ENCODE data around the gene UBC. TPM values are rescaled to one million over a fixed set of nuclear protein-coding genes. Genes with fewer than 3 reads are reported as not detected.
"Not testable (repeated sequence)": the region's sequence is repeated elsewhere in the genome, so short reads cannot be mapped to it uniquely, and the experiment has no call there.

UBC gene
- polyA plus RNA-seq, 3 donors = 850 to 1,219 (median 1,080) TPM

GRCh38 chr12:124900345-124900795, 14.1 kb downstream of the UBC start:
- not testable (repeated sequence) for DNase-seq

GRCh38 chr12:124898923-124899294, 15.5 kb downstream of the UBC start:
- no peak for DNase-seq

- DNase-seq = no peak
Measured at GRCh38 chr12:124898200-124898922, 16.1 kb downstream of the UBC start.

GRCh38 chr12:124896461-124896860, 18.0 kb downstream of the UBC start:
- no peak for DNase-seq

- no peak for DNase-seq
Measured at GRCh38 chr12:124893792-124894516, 20.5 kb downstream of the UBC start.

GRCh38 chr12:124888260-124888659, 26.2 kb downstream of the UBC start:
- DNase-seq = no peak

GRCh38 chr12:124887766-124888165, 26.7 kb downstream of the UBC start:
- DNase-seq = not testable (repeated sequence)

GRCh38 chr12:124884587-124885438, 29.6 kb downstream of the UBC start:
- DNase-seq = no peak

- DNase-seq = no peak
Measured at GRCh38 chr12:124883263-124884130, 31.0 kb downstream of the UBC start.

GRCh38 chr12:124881123-124881522, 33.3 kb downstream of the UBC start:
- peak; percentile 80 for DNase-seq

GRCh38 chr12:124880335-124880734, 34.1 kb downstream of the UBC start:
- not testable (repeated sequence) for DNase-seq

GRCh38 chr12:124878795-124879516, 35.5 kb downstream of the UBC start:
- no peak for DNase-seq

GRCh38 chr12:124877423-124877822, 37.0 kb downstream of the UBC start:
- DNase-seq = no peak

- no peak for DNase-seq
Measured at GRCh38 chr12:124876171-124876570, 38.3 kb downstream of the UBC start.

GRCh38 chr12:124875803-124876132, 38.7 kb downstream of the UBC start:
- no peak for DNase-seq

- no peak for DNase-seq
Measured at GRCh38 chr12:124874988-124875802, 39.3 kb downstream of the UBC start.

- no peak for DNase-seq
Measured at GRCh38 chr12:124874188-124874587, 40.3 kb downstream of the UBC start.

- DNase-seq = no peak
Measured at GRCh38 chr12:124872068-124872719, 42.3 kb downstream of the UBC start.

GRCh38 chr12:124871297-124871696, 43.2 kb downstream of the UBC start:
- DNase-seq = no peak
